ENCODE data around the gene RGS7.

Gene RGS7

GRCh38 chr1:241212628-241213027 lies 144.4 kb downstream of the RGS7 start:
- DNase-seq (ENCODE audit: low read depth), result no peak
- H3K4me3 ChIP-seq (ENCODE audit: low read depth, low read length), result no peak overlapping the region
- no peak for TF ChIP-seq CTCF (IDR thresholded peaks at IDR 0.05; ENCODE audit: insufficient read depth, low read depth, low read length, missing control alignments)

- TF ChIP-seq CTCF (IDR thresholded peaks at IDR 0.05; ENCODE audit: insufficient read depth, low read depth, low read length, missing control alignments), result no peak
- no peak overlapping the region for H3K4me3 ChIP-seq (ENCODE audit: low read depth, low read length)
- no peak for DNase-seq (ENCODE audit: low read depth)
These were observed 148.1 kb downstream of the RGS7 start for GRCh38 chr1:241208910-241209379.

GRCh38 chr1:241203817-241204216 lies 153.2 kb downstream of the RGS7 start:
- H3K4me3 ChIP-seq (ENCODE audit: low read depth, low read length), result no peak overlapping the region
- no peak for DNase-seq (ENCODE audit: low read depth)
- TF ChIP-seq CTCF (IDR thresholded peaks at IDR 0.05; ENCODE audit: insufficient read depth, low read depth, low read length, missing control alignments), result no peak

- no peak for TF ChIP-seq CTCF (IDR thresholded peaks at IDR 0.05; ENCODE audit: insufficient read depth, low read depth, low read length, missing control alignments)
- no peak overlapping the region for H3K4me3 ChIP-seq (ENCODE audit: low read depth, low read length)
- no peak for DNase-seq (ENCODE audit: low read depth)
These were observed 154.6 kb downstream of the RGS7 start for GRCh38 chr1:241202401-241202800.

GRCh38 chr1:241186716-241187115 lies 170.3 kb downstream of the RGS7 start:
- DNase-seq (ENCODE audit: low read depth), result no peak
- TF ChIP-seq CTCF (IDR thresholded peaks at IDR 0.05; ENCODE audit: insufficient read depth, low read depth, low read length, missing control alignments), result no peak
- H3K4me3 ChIP-seq (ENCODE audit: low read depth, low read length), result no peak overlapping the region

- no peak for TF ChIP-seq CTCF (IDR thresholded peaks at IDR 0.05; ENCODE audit: insufficient read depth, low read depth, low read length, missing control alignments)
- DNase-seq (ENCODE audit: low read depth), result no peak
These were observed 175.0 kb downstream of the RGS7 start for GRCh38 chr1:241181971-241182370.

GRCh38 chr1:241181471-241181870 lies 175.5 kb downstream of the RGS7 start:
- no peak for DNase-seq (ENCODE audit: low read depth)
- TF ChIP-seq CTCF (IDR thresholded peaks at IDR 0.05; ENCODE audit: insufficient read depth, low read depth, low read length, missing control alignments), result no peak
- no peak overlapping the region for H3K4me3 ChIP-seq (ENCODE audit: low read depth, low read length)

More at GRCh38 chr1:241181971-241182370, 175.0 kb downstream of the RGS7 start:
- no peak overlapping the region for H3K4me3 ChIP-seq (ENCODE audit: low read depth, low read length)
